Measurements from ENCODE around the gene SLC20A1.

SLC20A1 gene

DNA sequence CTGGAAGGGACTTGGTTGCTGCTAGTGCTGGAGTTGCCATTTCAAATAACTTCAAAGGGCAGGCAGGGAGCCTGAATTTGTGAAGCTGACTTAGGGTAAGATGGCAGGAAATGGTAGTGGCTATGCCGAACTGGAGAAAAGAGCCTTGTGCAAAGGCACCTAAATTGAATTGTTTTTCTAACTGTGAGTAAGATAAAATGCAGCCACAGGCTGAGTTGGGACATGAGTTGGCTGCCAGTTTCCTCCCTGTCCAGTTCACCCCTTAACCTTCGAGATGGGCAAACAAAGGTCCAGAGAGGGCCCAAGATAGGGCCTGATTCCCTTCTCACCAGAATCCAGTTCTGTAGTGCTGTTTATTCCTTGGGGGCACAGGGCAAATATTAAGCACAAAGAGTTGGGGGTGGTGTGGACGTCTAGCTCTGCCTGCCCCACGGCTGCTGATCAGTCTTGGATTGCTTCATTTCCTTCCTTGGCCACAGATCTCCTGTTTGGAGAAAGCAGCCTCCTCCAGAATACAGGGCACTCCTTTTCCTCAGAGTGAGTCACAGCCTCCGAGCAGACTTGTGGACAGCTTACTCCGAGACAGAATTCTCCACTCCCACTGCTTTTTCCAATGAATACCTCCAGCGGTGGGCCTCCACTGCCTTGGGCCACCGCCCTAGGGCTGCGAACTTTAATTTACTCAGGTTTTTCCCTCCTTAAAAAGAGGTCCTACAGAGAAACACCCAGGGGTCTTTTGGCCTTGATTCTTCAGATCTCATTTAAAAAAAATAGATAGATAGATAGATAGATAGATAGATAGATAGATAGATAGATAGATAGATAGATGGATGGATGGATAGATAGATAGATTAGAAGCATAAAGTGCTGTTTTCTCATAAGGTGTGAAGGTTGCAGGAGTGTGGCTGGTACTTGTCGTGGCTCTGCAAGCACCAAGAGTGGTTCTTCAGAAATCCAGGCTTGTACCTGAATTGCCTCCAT is 18.4 kb upstream of the SLC20A1 start:
- no peak for DNase-seq

- no peak for DNase-seq
Measured at GRCh38 chr2:112629224-112629623, 16.5 kb upstream of the SLC20A1 start.

DNA sequence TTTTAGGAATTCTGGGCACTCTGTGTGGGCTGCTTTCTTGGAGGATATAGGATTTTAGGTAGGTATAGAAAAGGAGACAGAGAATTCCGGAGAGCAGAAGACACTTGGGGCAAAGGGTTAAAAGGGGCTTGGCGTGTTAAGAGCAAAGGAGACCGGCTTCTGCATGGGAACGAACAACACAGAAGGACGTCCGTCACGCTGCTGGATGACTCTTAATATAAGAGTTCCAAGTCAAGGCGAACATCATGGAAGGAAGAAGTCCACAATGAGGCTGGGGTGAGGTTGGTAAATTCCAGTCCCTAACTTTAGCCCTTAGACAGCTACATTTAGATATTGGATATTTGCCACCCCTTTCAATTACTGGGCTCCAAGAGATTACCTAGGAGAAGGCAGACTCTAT is 15.9 kb upstream of the SLC20A1 start:
- no peak for DNase-seq

DNA sequence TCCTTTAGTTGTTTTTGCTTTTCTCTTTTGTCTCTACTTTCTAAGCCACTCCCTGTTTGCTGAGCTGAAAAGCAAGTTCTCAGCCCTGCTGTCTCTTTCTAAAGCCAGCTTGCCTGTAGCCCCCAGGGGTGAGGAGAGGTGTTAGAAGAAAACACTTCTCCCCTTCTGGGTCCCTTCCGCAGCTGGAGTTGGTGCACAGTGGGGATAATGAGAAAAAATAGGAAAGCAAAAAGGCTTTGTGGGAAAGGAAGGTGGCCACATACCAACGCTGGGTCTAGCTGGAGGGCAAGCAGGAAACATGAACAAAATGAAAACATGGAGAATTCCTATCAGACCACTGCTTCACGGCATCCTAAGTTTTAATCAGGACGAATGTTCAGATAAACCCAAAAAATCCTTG is 15.5 kb upstream of the SLC20A1 start:
- DNase-seq = no peak

DNA sequence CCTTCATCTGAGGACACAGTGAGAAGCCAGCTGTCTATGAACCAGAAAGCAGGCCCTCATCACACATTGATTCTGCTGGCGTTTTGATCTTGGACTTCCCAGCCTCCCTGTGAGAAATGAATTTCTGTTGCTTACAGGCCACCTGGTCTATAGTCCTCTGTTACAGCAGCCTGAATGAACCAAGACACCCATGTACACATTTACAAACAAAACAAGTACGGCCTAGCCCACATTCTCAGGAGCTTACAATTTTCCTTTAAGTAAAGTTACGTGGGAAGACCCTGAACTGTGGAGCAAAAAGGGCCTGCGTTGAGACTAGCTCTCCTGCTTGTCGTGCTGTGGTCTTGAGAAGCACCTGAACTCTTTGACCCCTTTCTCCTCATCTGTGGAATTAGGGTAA is 12.0 kb upstream of the SLC20A1 start:
- no peak for DNase-seq

DNA sequence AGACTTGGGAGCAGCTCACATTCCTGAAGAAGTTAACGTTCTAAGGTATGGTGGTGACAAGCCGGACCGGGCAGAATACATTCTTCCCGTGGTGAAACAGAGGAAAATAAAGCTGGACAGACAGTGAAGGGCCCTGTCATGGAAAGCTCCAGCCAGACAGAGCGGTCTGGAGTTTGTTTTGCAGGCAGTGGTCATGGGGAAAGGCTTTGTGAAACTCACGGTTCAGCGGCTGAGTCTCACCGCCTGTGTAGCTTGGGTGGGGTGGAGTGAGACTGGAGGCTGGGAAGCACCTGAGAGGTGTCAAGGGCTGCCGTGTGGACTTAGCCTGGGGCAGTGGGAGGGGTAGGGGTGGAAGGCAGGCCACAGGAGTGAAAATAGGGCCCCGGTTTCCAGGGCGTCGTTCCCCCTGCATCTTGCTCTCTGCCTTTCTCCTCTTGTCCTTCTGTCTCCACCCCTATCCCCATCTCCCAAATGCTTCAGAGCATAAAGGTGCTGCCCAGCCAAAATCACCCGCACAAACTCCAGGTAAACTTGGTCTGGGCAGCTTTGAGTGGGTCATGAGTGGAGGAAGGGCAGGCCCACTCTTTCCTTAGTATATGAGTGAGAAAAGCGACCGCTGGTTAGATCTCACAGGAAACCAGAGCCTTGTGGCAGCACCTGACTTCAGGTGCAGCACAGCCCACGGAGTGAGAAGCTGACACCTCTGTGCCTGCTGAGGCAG is 11.4 kb upstream of the SLC20A1 start:
- DNase-seq = no peak

GRCh38 chr2:112634874-112635157 is 10.9 kb upstream of the SLC20A1 start:
- DNase-seq = no peak

- no peak for DNase-seq
Measured at GRCh38 chr2:112636605-112637288, 9.0 kb upstream of the SLC20A1 start.

- DNase-seq = no peak
Measured at GRCh38 chr2:112637289-112637660, 8.5 kb upstream of the SLC20A1 start.

DNA sequence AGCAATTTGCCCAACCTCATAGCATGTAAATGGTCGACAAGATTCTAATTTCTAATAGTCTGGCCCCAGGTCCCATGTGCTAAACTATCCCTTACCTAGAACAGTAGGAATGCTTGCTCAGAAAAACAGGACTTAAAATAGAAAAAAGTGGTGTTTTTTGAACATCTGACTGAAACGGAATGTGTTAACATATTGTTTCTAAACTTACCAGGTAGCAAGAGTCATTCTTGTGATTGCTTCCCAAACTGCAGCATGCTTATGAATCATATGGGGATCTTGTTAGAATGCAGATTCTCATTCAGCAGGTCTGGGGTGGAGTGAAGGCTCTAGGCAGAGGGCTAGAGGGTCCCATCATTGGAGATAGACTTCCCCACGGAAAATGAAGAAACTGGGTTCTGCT is 5.8 kb upstream of the SLC20A1 start:
- DNase-seq = no peak

- DNase-seq = no peak
Measured at GRCh38 chr2:112640467-112640799, 5.3 kb upstream of the SLC20A1 start.

DNA sequence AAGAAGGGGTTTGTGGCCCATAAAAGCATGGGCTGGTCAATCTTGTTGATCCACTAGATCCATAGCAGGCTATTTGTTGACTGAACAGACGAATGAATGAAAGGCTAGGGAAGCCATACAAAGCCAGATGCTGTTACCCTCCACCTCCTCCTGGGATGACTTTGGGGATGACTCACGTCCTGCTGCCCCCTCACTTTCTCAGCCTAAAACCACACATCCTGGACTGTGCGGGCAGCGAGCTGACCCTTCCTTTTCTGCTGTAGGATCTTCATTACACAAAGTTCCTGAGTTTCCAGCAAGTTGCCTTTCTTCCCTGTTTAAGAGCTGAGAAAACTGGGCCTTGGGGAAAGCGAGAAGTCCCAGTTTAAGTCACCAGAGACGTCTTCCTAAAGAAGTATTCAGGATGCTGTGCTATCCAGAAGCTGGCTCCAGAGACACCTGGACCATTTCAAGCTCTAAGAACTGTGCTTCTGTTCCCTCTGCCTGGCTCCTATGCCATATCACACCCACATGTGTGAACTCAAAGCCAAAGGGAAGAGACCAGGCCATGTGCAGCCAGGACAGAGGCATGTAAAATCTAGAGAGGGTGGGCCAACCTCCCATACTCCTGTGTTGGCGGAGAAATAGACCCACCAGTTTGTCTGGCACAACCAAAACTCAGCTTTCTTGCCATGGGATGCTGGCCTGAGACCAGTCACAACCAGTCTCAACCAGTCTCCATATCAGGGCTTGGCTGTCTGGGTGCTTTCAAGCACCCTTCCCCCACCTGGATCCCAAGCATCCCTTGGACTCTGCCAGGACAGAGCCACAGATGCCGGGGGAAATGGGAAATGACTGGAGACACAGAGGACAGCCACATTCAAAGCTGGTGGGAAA is 4.7 kb upstream of the SLC20A1 start:
- no peak for DNase-seq

DNA sequence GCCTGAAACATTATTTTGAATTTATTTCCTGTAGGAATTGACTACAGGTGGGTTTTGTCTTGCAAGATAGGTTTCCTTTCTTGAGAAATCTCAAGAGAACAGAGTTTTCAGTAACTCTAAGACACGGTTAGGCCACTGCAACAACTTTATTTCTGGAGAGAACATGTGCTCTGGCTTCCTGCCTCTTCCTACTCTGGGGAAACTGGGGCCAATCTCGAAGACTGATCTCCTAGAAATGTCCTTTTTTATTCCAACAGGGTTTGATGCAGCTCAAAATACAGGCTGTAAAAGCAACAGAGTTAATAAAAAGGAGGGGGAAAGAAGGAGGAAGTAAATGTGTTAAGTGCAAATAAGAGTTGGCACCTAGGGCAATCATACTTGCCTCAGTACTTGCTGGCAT is 4.0 kb upstream of the SLC20A1 start:
- no peak for DNase-seq

DNA sequence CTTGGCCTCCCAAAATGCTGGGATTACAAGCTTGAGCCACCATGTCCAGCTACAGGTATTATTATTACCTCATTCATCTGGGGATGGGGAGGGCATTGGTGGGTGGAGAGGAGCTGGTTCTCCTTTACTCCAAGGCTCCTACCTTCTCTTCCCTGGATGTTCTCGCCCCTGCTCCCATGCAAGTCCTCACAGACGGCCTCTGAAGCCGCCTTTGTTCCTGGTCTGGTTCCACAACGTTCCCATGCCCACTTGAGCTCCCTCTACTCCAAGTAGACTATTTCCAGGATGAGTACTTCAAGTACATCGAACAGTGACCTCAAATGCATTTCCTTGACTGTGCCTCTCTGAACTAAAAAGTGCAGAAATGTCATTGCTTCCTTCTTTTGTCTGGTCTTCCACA is 3.2 kb upstream of the SLC20A1 start:
- DNase-seq = no peak

GRCh38 chr2:112642966-112643365 is 2.8 kb upstream of the SLC20A1 start:
- no peak for DNase-seq

DNA sequence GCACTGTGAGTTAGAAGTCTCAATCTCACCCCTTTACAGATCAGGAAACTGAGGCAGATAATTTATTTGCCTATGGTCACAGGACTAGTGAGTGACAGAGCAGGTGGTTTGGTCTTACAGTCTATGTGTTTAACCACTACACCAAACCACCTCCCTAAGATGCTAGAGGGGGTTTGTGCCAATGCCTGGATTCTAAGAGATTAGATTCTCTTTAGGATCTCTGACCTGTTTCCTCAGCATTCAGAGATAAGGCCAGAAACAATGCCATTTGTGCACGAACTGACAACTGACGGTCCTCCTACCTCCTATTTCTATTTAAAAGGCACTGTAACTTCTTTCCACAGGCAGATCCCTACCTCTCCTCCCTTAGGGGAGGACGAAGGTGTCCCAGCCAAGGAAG is 2.3 kb upstream of the SLC20A1 start:
- DNase-seq = no peak

DNA sequence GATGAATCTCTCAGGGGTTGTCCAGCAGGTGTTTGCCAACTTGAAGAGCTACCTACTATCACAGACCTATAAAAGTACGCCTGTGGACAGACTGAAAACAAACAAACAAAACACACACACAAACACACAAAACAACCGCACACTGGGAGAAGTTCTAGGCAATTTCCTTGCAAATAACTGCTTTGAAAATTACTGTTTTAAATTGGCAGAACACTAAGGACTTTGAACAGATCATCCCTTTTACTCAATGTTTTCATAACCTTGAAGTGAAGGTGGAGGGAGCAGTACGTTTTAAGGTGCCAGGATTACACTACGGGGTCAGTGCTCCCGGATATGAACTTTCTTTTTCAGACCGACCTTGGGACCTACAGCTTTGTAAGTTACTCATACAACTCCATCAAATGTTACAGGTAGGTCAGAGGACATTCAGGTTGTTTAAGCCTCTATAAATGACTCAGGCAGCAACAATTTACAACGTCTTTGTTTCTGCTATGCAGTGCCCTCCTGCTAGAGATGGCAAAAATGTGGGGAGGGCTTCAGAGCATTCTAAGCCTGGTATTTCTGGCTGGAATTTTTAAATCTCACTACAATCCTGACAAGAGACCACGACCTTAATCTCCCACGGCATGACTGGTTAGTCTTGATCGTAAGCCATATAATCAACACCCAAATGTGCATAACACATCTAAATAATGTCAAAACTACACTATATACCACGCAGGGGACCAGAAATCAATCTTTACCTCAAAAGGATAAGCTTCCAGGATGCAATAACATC is 1.4 kb upstream of the SLC20A1 start:
- no peak for DNase-seq

DNA sequence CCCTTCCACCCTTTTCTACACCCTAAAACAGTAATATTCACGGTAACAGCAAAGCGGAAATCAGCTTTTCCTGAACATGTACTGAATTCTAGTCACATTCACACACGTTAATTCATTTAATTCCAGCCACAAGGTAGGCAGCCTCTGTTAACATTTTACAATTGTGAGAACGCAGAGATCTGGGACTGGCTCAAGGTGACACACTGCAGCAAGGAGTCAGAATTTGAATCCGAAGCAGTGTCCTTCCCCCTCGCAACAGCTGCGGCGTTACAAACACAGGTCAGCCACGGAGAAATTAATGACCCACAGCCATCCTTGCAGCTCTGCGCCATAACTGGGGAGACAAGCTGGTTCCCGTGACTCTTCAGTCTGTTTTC is 818 bp upstream of the SLC20A1 start:
- DNase-seq = no peak

DNA sequence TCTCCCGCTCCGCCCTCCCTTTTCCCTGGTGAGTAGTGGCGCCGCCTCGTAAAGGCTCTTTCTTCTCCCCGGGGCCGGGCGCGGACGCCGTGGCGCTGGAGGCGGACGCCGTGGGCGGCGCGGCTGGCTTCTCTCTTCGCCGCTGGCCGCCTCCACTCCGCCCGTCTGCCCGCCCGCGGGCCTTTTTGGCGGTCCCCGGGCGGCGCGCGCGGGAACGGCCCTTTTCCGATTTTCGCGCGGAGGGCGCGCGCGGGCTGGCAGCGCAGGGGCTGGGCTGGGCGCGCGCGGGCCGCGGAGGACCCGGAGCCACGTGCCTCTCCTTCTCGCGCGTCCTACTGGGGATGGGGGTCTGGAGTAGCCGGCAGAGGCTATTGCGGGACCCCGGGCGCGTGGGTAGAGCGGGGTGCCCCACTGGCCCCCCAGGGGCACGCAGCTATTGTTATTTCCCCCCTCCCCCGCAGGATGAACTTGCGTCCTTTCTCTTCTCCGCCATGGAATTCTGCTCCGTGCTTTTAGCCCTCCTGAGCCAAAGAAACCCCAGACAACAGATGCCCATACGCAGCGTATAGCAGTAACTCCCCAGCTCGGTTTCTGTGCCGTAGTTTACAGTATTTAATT is 472 bp downstream of the SLC20A1 start:
- peak in 1 of 2 experiments; percentile 38 for DNase-seq

GRCh38 chr2:112646791-112647689 is 1.3 kb downstream of the SLC20A1 start:
- DNase-seq = peak in 1 of 2 experiments; percentile 17

DNA sequence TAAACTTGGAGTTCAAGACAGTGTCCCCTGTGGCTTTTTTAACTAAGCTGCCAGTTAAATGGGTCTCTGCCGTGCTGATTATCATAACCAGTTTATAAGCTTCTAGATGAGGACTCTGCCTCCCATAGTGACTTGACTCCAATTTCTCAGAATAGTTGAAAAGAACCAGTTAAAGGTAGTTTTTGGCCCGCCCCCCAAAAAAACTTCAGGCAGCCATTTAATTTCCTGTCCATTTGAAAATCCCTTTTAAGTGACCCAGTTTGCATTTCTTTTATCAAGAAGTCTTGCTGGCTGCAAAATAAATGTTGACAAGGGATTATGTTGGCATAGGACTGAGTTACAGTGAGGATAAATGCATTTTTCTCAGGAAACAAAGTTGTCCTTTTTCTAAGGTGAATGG is 2.3 kb downstream of the SLC20A1 start:
- no peak for DNase-seq

Data from SHP77 (cell line).